Ishikawa (cell line): Measurements from ENCODE around the gene SLC25A38.

Experiments used
- CREB1 ChIP-seq: IDR thresholded peaks from 2 replicates; pipeline ENCODE4 v1.6.1; 2012; ENCODE audit warnings: low read depth
- FOXM1 ChIP-seq: IDR thresholded peaks from 2 replicates; pipeline ENCODE4 v1.6.1; 2012; ENCODE audit warnings: low read depth, borderline replicate concordance
- RAD21 ChIP-seq: IDR thresholded peaks from 2 replicates; pipeline ENCODE4 v1.6.1; 2012; ENCODE audit warnings: low read depth
- TAF1 ChIP-seq: IDR thresholded peaks from 2 replicates; pipeline ENCODE4 v1.6.1; 2012; ENCODE audit warnings: low read depth, mild to moderate bottlenecking
- YY1 ChIP-seq: IDR thresholded peaks from 2 replicates; pipeline ENCODE4 v1.6.1; 2012; ENCODE audit warnings: low read depth
- ZBTB7A ChIP-seq: IDR thresholded peaks from 2 replicates; pipeline ENCODE4 v1.6.1; 2012; ENCODE audit warnings: low read depth
- TF ChIP-seq, protein P1 (sequence below): IDR thresholded peaks from 2 replicates; pipeline ENCODE4 v1.6.1; 2012
- TF ChIP-seq, protein P2 (sequence below): IDR thresholded peaks from 2 replicates; pipeline ENCODE4 v1.6.1; 2012

DNA sequence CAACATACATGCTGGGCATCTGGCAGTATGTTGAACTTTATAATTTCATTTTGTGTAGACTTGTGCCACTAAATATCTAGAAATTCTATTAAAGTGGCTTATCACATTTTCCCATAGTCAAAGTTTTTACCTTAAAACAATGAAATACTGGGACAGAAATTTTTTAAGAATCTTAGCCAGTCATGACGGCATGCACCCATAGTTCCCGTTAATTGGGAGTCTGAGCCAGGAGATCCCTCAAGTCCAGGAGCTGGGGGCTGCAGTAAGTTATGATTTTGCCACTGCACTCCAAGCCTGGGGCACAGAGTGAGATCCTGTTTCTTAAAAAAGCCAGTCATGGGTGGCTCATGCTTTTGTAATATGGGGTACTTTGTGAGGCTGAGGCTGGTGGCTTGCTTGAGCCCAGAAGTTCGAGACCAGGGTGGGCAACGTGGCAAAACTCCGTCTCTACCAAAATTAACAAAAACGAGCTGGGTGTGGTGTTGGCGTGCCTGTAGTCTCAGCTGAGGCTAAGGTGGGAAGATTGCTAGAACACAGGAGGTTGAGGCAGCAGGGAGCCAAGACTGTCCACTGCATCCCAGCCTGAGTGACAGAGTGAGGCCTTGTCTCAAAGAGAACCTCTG is 26.5 kb downstream of the SLC25A38 start:
- TF ChIP-seq, protein P1, sequence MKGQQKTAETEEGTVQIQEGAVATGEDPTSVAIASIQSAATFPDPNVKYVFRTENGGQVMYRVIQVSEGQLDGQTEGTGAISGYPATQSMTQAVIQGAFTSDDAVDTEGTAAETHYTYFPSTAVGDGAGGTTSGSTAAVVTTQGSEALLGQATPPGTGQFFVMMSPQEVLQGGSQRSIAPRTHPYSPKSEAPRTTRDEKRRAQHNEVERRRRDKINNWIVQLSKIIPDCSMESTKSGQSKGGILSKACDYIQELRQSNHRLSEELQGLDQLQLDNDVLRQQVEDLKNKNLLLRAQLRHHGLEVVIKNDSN, result no peak
- TF ChIP-seq RAD21 (no peak), YY1 (no peak), TAF1 (no peak), CREB1 (no peak), FOXM1 (no peak), ZBTB7A (no peak)
- TF ChIP-seq, protein P2, sequence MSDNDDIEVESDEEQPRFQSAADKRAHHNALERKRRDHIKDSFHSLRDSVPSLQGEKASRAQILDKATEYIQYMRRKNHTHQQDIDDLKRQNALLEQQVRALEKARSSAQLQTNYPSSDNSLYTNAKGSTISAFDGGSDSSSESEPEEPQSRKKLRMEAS, result no peak
